Esophagus muscularis mucosa (tissue), 4 donors: ENCODE results near the gene ERBB4. TPM values are rescaled to one million over a fixed set of nuclear protein-coding genes. Genes with fewer than 3 reads are reported as not detected.

ENCODE experiments used
- DNase-seq: peaks from one replicate; pipeline ENCODE4 v3.0.0-alpha.2; 2017; ENCODE audit errors: extremely low spot score
- H3K27ac ChIP-seq, 4 donors: fragments of 200-600 bp; sonication (generic); replicated peaks in 1 of 4; 1 replicate in 3 of 4; 2 replicates in 1 of 4; pipeline ENCODE4 v1.5.1; 2016 to 2019; ENCODE audit warnings: mild to moderate bottlenecking in 1 of 4
- H3K27me3 ChIP-seq, 4 donors: fragments of 200-600 bp; sonication (generic); one replicate each; pipeline versions ENCODE4 v1.5.1 to v1.6.0; 2016 to 2019
- H3K36me3 ChIP-seq, 4 donors: fragments of 200-600 bp; sonication (generic); one replicate each; pipeline ENCODE4 v1.5.1; 2016 to 2019
- H3K4me1 ChIP-seq, 4 donors: fragments of 200-600 bp; sonication (generic); one replicate each; pipeline ENCODE4 v1.5.1; 2016 to 2019
- H3K4me3 ChIP-seq, 4 donors: fragments of 200-600 bp; sonication (generic); 1 replicate in 2 of 4; 2 replicates in 2 of 4; pipeline ENCODE4 v1.5.1; 2016 to 2019; ENCODE audit warnings: mild to moderate bottlenecking in 4 of 4, moderate library complexity in 1 of 4
- H3K9me3 ChIP-seq, 4 donors: fragments of 200-600 bp; sonication (generic); 1 replicate in 3 of 4; 2 replicates in 1 of 4; pipeline ENCODE4 v1.5.1; 2016 to 2019
- CTCF ChIP-seq, 3 experiments: fragments of 200-600 bp in 2 of 3; fragments of 450-650 bp in 1 of 3; sonication (generic) in 2 of 3; IDR thresholded peaks; one replicate each; pipeline ENCODE4 v1.5.1; 2017 to 2019; ENCODE audit warnings: antibody characterized with exemption in 3 of 3, mild to moderate bottlenecking in 2 of 3, moderate library complexity in 1 of 3
- EP300 ChIP-seq: sonication (generic); formaldehyde crosslinking; IDR thresholded peaks from one replicate; pipeline ENCODE4 v1.6.1; 2017; ENCODE audit warnings: antibody characterized with exemption
- POLR2A ChIP-seq: fragments of 450-650 bp; IDR thresholded peaks from one replicate; pipeline ENCODE4 v1.6.1; 2017; ENCODE audit warnings: antibody characterized with exemption, moderate library complexity, mild to moderate bottlenecking, low read depth
- POLR2AphosphoS5 ChIP-seq, 2 donors: sonication (generic); formaldehyde crosslinking; IDR thresholded peaks; one replicate each; pipeline ENCODE4 v1.6.1; 2017; ENCODE audit warnings: antibody characterized with exemption in 2 of 2
- WGBS: methylation state at CpG from one replicate; pipeline ENCODE4 v1.1.5; 2018; 5-methylcytosine and 5-hydroxymethylcytosine counted together
- intact Hi-C: fragments of 100-400 bp; cut with DNase I; formaldehyde crosslinking; loops from one replicate; pipeline ENCODE4 v1.15.1; 2023
- total RNA-seq, 4 donors: library from RNA; depleted of rRNA; stranded (reverse); fragments of >200 nt; gene quantifications; one replicate each; pipeline versions ENCODE4 v1.1.0 to v1.2.1, GENCODE V29; 2016

The ERBB4 gene
- total RNA-seq, 4 donors from 2014 or later: under 0.01 to 0.19 (median 0.17) TPM

- no peaks in the 10 kb centered on the region for H3K4me1 ChIP-seq
- WGBS: 74% methylated on average over 1 of the region's 1 CpG
- DNase-seq: no peak
- no peak overlapping the region for H3K4me3 ChIP-seq
- no peak overlapping the region for H3K27ac ChIP-seq
- H3K27me3 ChIP-seq: no peaks in the 10 kb centered on the region
- H3K36me3 ChIP-seq: no peaks in the 10 kb centered on the region
- intact Hi-C loops: no loop called here
- TF ChIP-seq POLR2AphosphoS5 (IDR thresholded peaks at IDR 0.05): no peak
- no peaks in the 10 kb centered on the region for H3K9me3 ChIP-seq
Measured at GRCh38 chr2:212097001-212097400, 441.6 kb downstream of the ERBB4 start.

- Histone ChIP-seq H3K27me3 (no peaks in the 10 kb centered on the region), H3K36me3 (no peaks in the 10 kb centered on the region), H3K4me1 (no peaks in the 10 kb centered on the region), H3K27ac (no peak overlapping the region), H3K9me3 (no peaks in the 10 kb centered on the region), H3K4me3 (no peak overlapping the region)
- 39% methylated on average over 1 of the region's 1 CpG for WGBS
- TF ChIP-seq CTCF (IDR thresholded peaks at IDR 0.05) (no peak), EP300 (no peak), POLR2A (no peak)
- intact Hi-C loops: no loop called here
- DNase-seq: no peak
Measured at GRCh38 chr2:212089873-212090272, 448.7 kb downstream of the ERBB4 start.

- no peaks in the 10 kb centered on the region for H3K27me3 ChIP-seq
- no peak overlapping the region for H3K27ac ChIP-seq
- no peaks in the 10 kb centered on the region for H3K36me3 ChIP-seq
- intact Hi-C loops: no loop called here
- no peaks in the 10 kb centered on the region for H3K4me1 ChIP-seq
- H3K9me3 ChIP-seq: no peaks in the 10 kb centered on the region
- no peak overlapping the region for H3K4me3 ChIP-seq
- WGBS: 89% methylated on average over 1 of the region's 1 CpG
- TF ChIP-seq EP300: no peak
- no peak for TF ChIP-seq CTCF (IDR thresholded peaks at IDR 0.05)
- TF ChIP-seq POLR2AphosphoS5 (IDR thresholded peaks at IDR 0.05): no peak
- no peak for TF ChIP-seq POLR2A
- DNase-seq: no peak
Measured at GRCh38 chr2:212088353-212088752, 450.2 kb downstream of the ERBB4 start.

- no peaks in the 10 kb centered on the region for H3K4me1 ChIP-seq
- TF ChIP-seq POLR2AphosphoS5 (IDR thresholded peaks at IDR 0.05): no peak
- TF ChIP-seq POLR2A: no peak
- TF ChIP-seq CTCF (IDR thresholded peaks at IDR 0.05): no peak
- TF ChIP-seq EP300: no peak
Measured at GRCh38 chr2:212083492-212083891, 455.1 kb downstream of the ERBB4 start.

GRCh38 chr2:212078103-212078502 is 460.5 kb downstream of the ERBB4 start:
- H3K27me3 ChIP-seq: no peaks in the 10 kb centered on the region
- no peak overlapping the region for H3K4me3 ChIP-seq
- no peaks in the 10 kb centered on the region for H3K36me3 ChIP-seq
- 79% methylated on average over 4 of the region's 4 CpGs for WGBS
- H3K4me1 ChIP-seq: no peaks in the 10 kb centered on the region
- no peak for DNase-seq
- H3K27ac ChIP-seq: no peak overlapping the region
- TF ChIP-seq CTCF (IDR thresholded peaks at IDR 0.05) (no peak), EP300 (no peak), POLR2AphosphoS5 (IDR thresholded peaks at IDR 0.05) (no peak), POLR2A (no peak)
- intact Hi-C loops: no loop called here
- no peaks in the 10 kb centered on the region for H3K9me3 ChIP-seq

More at GRCh38 chr2:212083492-212083891, 455.1 kb downstream of the ERBB4 start:
- no peaks in the 10 kb centered on the region for H3K27me3 ChIP-seq
- 88% methylated on average over 4 of the region's 4 CpGs for WGBS
- no peak overlapping the region for H3K27ac ChIP-seq
- H3K9me3 ChIP-seq: no peaks in the 10 kb centered on the region
- intact Hi-C loops: no loop called here
- no peaks in the 10 kb centered on the region for H3K36me3 ChIP-seq
- no peak overlapping the region for H3K4me3 ChIP-seq
- no peak for DNase-seq
